GM10266 (cell line): Measurements from ENCODE around the gene SLC29A2.

Source experiments
- DNase-seq: peaks from one replicate; pipeline ENCODE4 v3.0.0; 2012; ENCODE audit errors: extremely low spot score
- CTCF ChIP-seq: IDR thresholded peaks from 2 replicates; pipeline ENCODE4 v1.5.1; 2012; ENCODE audit warnings: mild to moderate bottlenecking, low read depth; ENCODE audit not compliant: control insufficient read depth, insufficient read depth; ENCODE audit errors: missing control alignments

The SLC29A2 gene

GRCh38 chr11:66328031-66328301 is 43.6 kb downstream of the SLC29A2 start:
- DNase-seq = no peak
- no peak for TF ChIP-seq CTCF

GRCh38 chr11:66327171-66328030 is 44.2 kb downstream of the SLC29A2 start:
- no peak for TF ChIP-seq CTCF
- no peak for DNase-seq

GRCh38 chr11:66326261-66327111 is 45.1 kb downstream of the SLC29A2 start:
- TF ChIP-seq CTCF = no peak
- no peak for DNase-seq

GRCh38 chr11:66325263-66325671 is 46.3 kb downstream of the SLC29A2 start:
- no peak for TF ChIP-seq CTCF
- DNase-seq = no peak

GRCh38 chr11:66324664-66325063 is 46.9 kb downstream of the SLC29A2 start:
- no peak for DNase-seq
- no peak for TF ChIP-seq CTCF

- no peak for DNase-seq
- TF ChIP-seq CTCF = no peak
These were observed 47.9 kb downstream of the SLC29A2 start for GRCh38 chr11:66323684-66324083.

GRCh38 chr11:66322732-66323427 is 48.7 kb downstream of the SLC29A2 start:
- no peak for DNase-seq
- no peak for TF ChIP-seq CTCF
